IMR-90 (cell line): ENCODE results near the gene MPP2. TPM values are rescaled to one million over a fixed set of nuclear protein-coding genes. Genes with fewer than 3 reads are reported as not detected.

Experiments used
- ATAC-seq: fragments of 200-7000 bp; cut with Tn5 transposase; 2 replicates; pipeline ENCODE4 v1.9.1; 2020; ENCODE audit warnings: low read depth, mild to moderate bottlenecking, moderate library complexity
- BruUV-seq: library from RNA; stranded (reverse); fragments of 400-500 nt; replicated peaks from 2 replicates; lab custom pipeline; 2021; lab: Mats Ljungman, UMichigan
- CTCF ChIA-PET: fragments of 300-600 bp; formaldehyde crosslinking; extraction: SDS; loops from one replicate; lab custom pipeline; 2021; ENCODE audit warnings: antibody characterized with exemption; lab: Yijun Ruan, JAX
- POLR2A ChIA-PET: fragments of 300-600 bp; sonication (Branson Sonifier 250); formaldehyde crosslinking; loops from one replicate; lab custom pipeline; 2022; ENCODE audit warnings: antibody characterized with exemption; ENCODE audit not compliant: unreplicated experiment; lab: Charles Lee
- DNase-seq: peaks from one replicate; pipeline ENCODE4 v3.0.0; 2013
- H2AFZ ChIP-seq: replicated peaks from 2 replicates; pipeline ENCODE3; 2013; ENCODE audit warnings: low read length, mild to moderate bottlenecking; ENCODE audit not compliant: poor library complexity
- H2AK5ac ChIP-seq: 2 replicates; pipeline ENCODE4 v1.6.1; 2013; ENCODE audit warnings: low read depth, low read length, inconsistent platforms
- H2AK9ac ChIP-seq: replicated peaks from 2 replicates; pipeline ENCODE3; 2013; ENCODE audit warnings: mild to moderate bottlenecking, low read depth, low read length, moderate library complexity; ENCODE audit not compliant: poor library complexity
- H2BK120ac ChIP-seq: 2 replicates; pipeline ENCODE4 v1.6.1; 2013; ENCODE audit warnings: low read depth, low read length, inconsistent platforms
- H2BK15ac ChIP-seq: 3 replicates; pipeline ENCODE4 v1.6.1; 2013; ENCODE audit warnings: low read depth, low read length, inconsistent platforms
- H2BK20ac ChIP-seq: 2 replicates; pipeline ENCODE4 v1.6.1; 2013; ENCODE audit warnings: low read depth, mild to moderate bottlenecking, inconsistent platforms, low read length, moderate library complexity
- H2BK5ac ChIP-seq: 2 replicates; pipeline ENCODE4 v1.6.1; 2013; ENCODE audit warnings: mild to moderate bottlenecking, low read depth, low read length, inconsistent platforms; ENCODE audit not compliant: poor library complexity, severe bottlenecking
- H3K14ac ChIP-seq: replicated peaks from 2 replicates; pipeline ENCODE4 v1.6.1; 2013; ENCODE audit warnings: low read depth, low read length, inconsistent platforms
- H3K18ac ChIP-seq: 2 replicates; pipeline ENCODE4 v1.6.1; 2013; ENCODE audit warnings: low read depth, low read length, control low read depth
- H3K23ac ChIP-seq: 2 replicates; pipeline ENCODE4 v1.6.1; 2013; ENCODE audit warnings: low read depth, low read length, inconsistent platforms
- H3K27ac ChIP-seq: 2 replicates; pipeline ENCODE4 v1.5.1; 2013; ENCODE audit warnings: mild to moderate bottlenecking, control low read depth, low read length; ENCODE audit not compliant: insufficient read depth
- H3K27me3 ChIP-seq: 2 replicates; pipeline ENCODE4 v1.6.1; 2013; ENCODE audit warnings: low read length; ENCODE audit not compliant: control insufficient read depth, insufficient read depth
- H3K36me3 ChIP-seq: 2 replicates; pipeline ENCODE4 v1.6.1; 2013; ENCODE audit warnings: low read length, mixed read lengths; ENCODE audit not compliant: control insufficient read depth, insufficient read depth
- H3K4ac ChIP-seq: 2 replicates; pipeline ENCODE4 v1.6.1; 2013; ENCODE audit warnings: low read depth, low read length, inconsistent platforms
- H3K4me1 ChIP-seq: 2 replicates; pipeline ENCODE4 v1.6.1; 2013; ENCODE audit warnings: low read length, mixed read lengths; ENCODE audit not compliant: control insufficient read depth, insufficient read depth
- H3K4me2 ChIP-seq: 2 replicates; pipeline ENCODE4 v1.6.1; 2013; ENCODE audit warnings: low read depth, mild to moderate bottlenecking, control low read depth, low read length, moderate library complexity
- H3K4me3 ChIP-seq: 2 replicates; pipeline ENCODE4 v1.5.1; 2013; ENCODE audit warnings: low read depth, mild to moderate bottlenecking, control low read depth, low read length, moderate library complexity; ENCODE audit not compliant: insufficient read depth
- H3K56ac ChIP-seq: 2 replicates; pipeline ENCODE4 v1.6.1; 2013; ENCODE audit warnings: low read length, inconsistent platforms; ENCODE audit not compliant: insufficient read depth; ENCODE audit errors: extremely low read depth
- H3K79me1 ChIP-seq, 2 experiments: 2 replicates each; pipeline ENCODE4 v1.6.1; 2013; ENCODE audit warnings: low read length in 2 of 2, inconsistent platforms in 1 of 2, low read depth in 1 of 2
- H3K9ac ChIP-seq: 2 replicates; pipeline ENCODE4 v1.6.1; 2013; ENCODE audit warnings: low read depth, low read length, control low read depth
- H3K9me1 ChIP-seq: 2 replicates; pipeline ENCODE4 v1.6.1; 2013; ENCODE audit warnings: low read length, inconsistent platforms; ENCODE audit not compliant: insufficient read depth
- H3K9me3 ChIP-seq: 2 replicates; pipeline ENCODE4 v1.6.1; 2013; ENCODE audit warnings: low read length; ENCODE audit not compliant: control insufficient read depth, insufficient read depth
- H4K20me1 ChIP-seq: 2 replicates; pipeline ENCODE4 v1.6.1; 2013; ENCODE audit warnings: low read length, inconsistent platforms; ENCODE audit not compliant: insufficient read depth
- H4K5ac ChIP-seq: 2 replicates; pipeline ENCODE4 v1.6.1; 2013; ENCODE audit warnings: mild to moderate bottlenecking, low read depth, low read length, control low read depth
- H4K8ac ChIP-seq, 2 experiments: 2 replicates each; pipeline ENCODE4 v1.6.1; 2013; ENCODE audit warnings: low read depth in 2 of 2, low read length in 2 of 2, control low read depth in 1 of 2, inconsistent platforms in 1 of 2
- H4K91ac ChIP-seq: 2 replicates; pipeline ENCODE4 v1.6.1; 2013; ENCODE audit warnings: low read depth, low read length, inconsistent platforms; ENCODE audit not compliant: insufficient read depth
- MAZ ChIP-seq: IDR thresholded peaks from 2 replicates; pipeline ENCODE4 v1.6.1; 2012; ENCODE audit warnings: low read depth, mild to moderate bottlenecking, low read length, improper control_type of control experiment, moderate library complexity, borderline replicate concordance
- RFX5 ChIP-seq: IDR thresholded peaks from 2 replicates; pipeline ENCODE4 v1.8.0; 2012; ENCODE audit warnings: low read depth, mild to moderate bottlenecking, low read length, moderate library complexity
- SMC3 ChIP-seq: fragments of 150-350 bp; IDR thresholded peaks from 2 replicates; pipeline ENCODE4 v1.6.1; 2016; ENCODE audit warnings: low read depth, mild to moderate bottlenecking, antibody characterized with exemption, low read length, moderate library complexity
- WGBS, 2 experiments: methylation state at CpG; one replicate each; pipeline versions ENCODE4 v1.1.5 to v1.1.7; 2013; ENCODE audit warnings: missing lambda C conversion rate in 2 of 2; ENCODE audit not compliant: insufficient read length in 1 of 2; ENCODE audit errors: extremely low coverage in 2 of 2; 5-methylcytosine and 5-hydroxymethylcytosine counted together
- dilution Hi-C: fragments of 300-500 bp; cut with HindIII; formaldehyde crosslinking; loops from one replicate; pipeline ENCODE4 v1.14.3; 2018; ENCODE audit warnings: low sequenced_read_pairs; ENCODE audit not compliant: unreplicated experiment
- in situ Hi-C: fragments of 300-500 bp; cut with MboI; formaldehyde crosslinking; loops from 3 replicates; pipeline ENCODE4 v1.14.3; 2019; ENCODE audit warnings: low sequenced_read_pairs, inconsistent platforms, mixed read lengths
- intact Hi-C: fragments of 100-400 bp; cut with micrococcal nuclease; formaldehyde crosslinking; loops from 2 replicates; pipeline ENCODE4 v1.10.0; 2022
- polyA plus RNA-seq, 3 experiments: library from polyadenylated mRNA; depleted of rRNA; stranded (reverse); fragments of >200 nt; gene quantifications; 2 replicates each; pipeline ENCODE4 v1.2.3, GENCODE V29; 2012; ENCODE audit warnings: low replicate concordance in 1 of 3
- total RNA-seq: library from RNA; depleted of rRNA; stranded (reverse); fragments of >200 nt; gene quantifications from 2 replicates; pipeline ENCODE4 v1.2.3, GENCODE V29; 2012

The MPP2 gene
- total and polyA plus RNA-seq, 2 of the 4 experiments (the other 2 are of a cell fraction) = 3.2 to 3.8 TPM

- H3K79me1 ChIP-seq = no peaks in the 10 kb centered on the region
- CTCF ChIA-PET = interaction anchor here (0.7 kb wide), 1 partner anchor 294 kb away, joined by 4 read pairs; no protein-coding TSS in a partner anchor
- H3K9me1 ChIP-seq = no peaks in the 10 kb centered on the region
- H3K9ac ChIP-seq = no peak overlapping the region
- no peak overlapping the region for H2BK120ac ChIP-seq
- POLR2A ChIA-PET = no interaction called here
- intact Hi-C loops = loop anchor here (5.0 kb wide), 1 partner anchor 62 kb away; the partner anchor contains the start of gene PPY
- in situ Hi-C loops = no loop called here
- no peak for TF ChIP-seq MAZ
- no peak for TF ChIP-seq SMC3
- TF ChIP-seq RFX5 = no peak
- H2BK15ac ChIP-seq = no peak overlapping the region
- no peak overlapping the region for H3K18ac ChIP-seq
- no peak overlapping the region for H2BK20ac ChIP-seq
- H3K9me3 ChIP-seq = no peaks in the 10 kb centered on the region
- no peak overlapping the region for H3K27ac ChIP-seq
- WGBS, 2 experiments = 94% methylated on average over 12 of the region's 20 CpGs; no CpG with 5 or more reads in 1 of the 2 experiments
- H3K4me1 ChIP-seq = peaks cover 2% of the 10 kb centered on the region; the same call in 1 of the 2 replicates
- no peak overlapping the region for H2AK5ac ChIP-seq
- no peak overlapping the region for H3K4me2 ChIP-seq
- H3K56ac ChIP-seq = no peak overlapping the region
- H3K27me3 ChIP-seq = peaks cover 7% of the 10 kb centered on the region; the same call in 1 of the 2 replicates
- H3K4ac ChIP-seq = no peak overlapping the region
- H3K23ac ChIP-seq = no peak overlapping the region
- no peak overlapping the region for H2BK5ac ChIP-seq
- no peak overlapping the region for H3K4me3 ChIP-seq
- no peak overlapping the region for H2AFZ ChIP-seq
- no peaks in the 10 kb centered on the region for H4K20me1 ChIP-seq
- no peak overlapping the region for H2AK9ac ChIP-seq
- dilution Hi-C loops = no loop called here
- H3K14ac ChIP-seq = no peak overlapping the region
- BruUV-seq = no TSS peak
- DNase-seq = no peak
- no peak for ATAC-seq
- H4K8ac ChIP-seq = no peak overlapping the region
- no peak overlapping the region for H4K91ac ChIP-seq
- no peaks in the 10 kb centered on the region for H3K36me3 ChIP-seq
- no peak overlapping the region for H4K5ac ChIP-seq
Measured at GRCh38 chr17:43879723-43880419, 27.5 kb downstream of the MPP2 start.
